GM23338 (cell line): ENCODE measurements around the gene TFAP2A. TPM values are rescaled to one million over a fixed set of nuclear protein-coding genes. Genes with fewer than 3 reads are reported as not detected.

Experiments used
- ATAC-seq: fragments of 200-7000 bp; cut with Tn5 transposase; 3 replicates; pipeline ENCODE4 v1.9.1; 2020
- DNase-seq: peaks from one replicate; pipeline ENCODE4 v3.0.0-alpha.2; 2015; ENCODE audit warnings: low spot score
- H2AFZ ChIP-seq: fragments of 200-600 bp; sonication (generic); 2 replicates; pipeline ENCODE4 v1.8.0; 2016; ENCODE audit warnings: antibody characterized with exemption, mild to moderate bottlenecking, moderate library complexity
- H3F3A ChIP-seq: fragments of 200-600 bp; sonication (generic); replicated peaks from 2 replicates; pipeline ENCODE4 v1.8.0; 2017; ENCODE audit warnings: antibody characterized with exemption, mixed run types, low read depth
- H3K27ac ChIP-seq: fragments of 200-600 bp; sonication (generic); 2 replicates; pipeline ENCODE4 v1.6.1; 2016; ENCODE audit warnings: low read depth
- H3K27me3 ChIP-seq: fragments of 200-600 bp; sonication (generic); 2 replicates; pipeline ENCODE4 v1.8.0; 2016; ENCODE audit warnings: mild to moderate bottlenecking, mixed run types, moderate library complexity; ENCODE audit not compliant: insufficient read depth
- H3K36me3 ChIP-seq: fragments of 200-600 bp; sonication (generic); 2 replicates; pipeline ENCODE4 v1.8.0; 2016; ENCODE audit warnings: mild to moderate bottlenecking; ENCODE audit not compliant: insufficient read depth
- H3K4me1 ChIP-seq: fragments of 200-600 bp; sonication (generic); 2 replicates; pipeline ENCODE4 v1.8.0; 2016; ENCODE audit warnings: mild to moderate bottlenecking, moderate library complexity; ENCODE audit not compliant: insufficient read depth
- H3K4me2 ChIP-seq: fragments of 200-600 bp; sonication (generic); 2 replicates; pipeline ENCODE4 v1.7.1; 2017; ENCODE audit warnings: mixed run types
- H3K4me3 ChIP-seq: fragments of 200-600 bp; sonication (generic); 2 replicates; pipeline ENCODE4 v1.6.1; 2016; ENCODE audit warnings: mixed run types
- H3K79me2 ChIP-seq: fragments of 200-600 bp; sonication (generic); replicated peaks from 2 replicates; pipeline ENCODE4 v1.8.0; 2017; ENCODE audit warnings: mild to moderate bottlenecking; ENCODE audit not compliant: insufficient read depth
- H3K9me2 ChIP-seq: fragments of 200-600 bp; sonication (generic); 2 replicates; pipeline ENCODE4 v1.8.0; 2017; ENCODE audit not compliant: insufficient read depth
- H4K20me1 ChIP-seq: fragments of 200-600 bp; sonication (generic); replicated peaks from 2 replicates; pipeline ENCODE4 v1.8.0; 2017; ENCODE audit warnings: mild to moderate bottlenecking; ENCODE audit not compliant: insufficient read depth
- H3K27ac Mint-ChIP-seq: 2 replicates; pipeline ENCODE4 v1.8.0; 2020; ENCODE audit warnings: inconsistent platforms, mild to moderate bottlenecking, moderate library complexity, mixed read lengths
- H3K27me3 Mint-ChIP-seq: 3 replicates; pipeline ENCODE4 v1.8.0; 2022; ENCODE audit warnings: low read depth, mild to moderate bottlenecking, moderate library complexity, mixed read lengths, inconsistent platforms; ENCODE audit not compliant: insufficient read depth, poor library complexity
- H3K36me3 Mint-ChIP-seq: 3 replicates; pipeline ENCODE4 v1.8.0; 2021; ENCODE audit warnings: low read depth, mild to moderate bottlenecking, inconsistent platforms, moderate library complexity, mixed read lengths
- H3K4me1 Mint-ChIP-seq: 3 replicates; pipeline ENCODE4 v1.8.0; 2020; ENCODE audit warnings: mild to moderate bottlenecking, inconsistent platforms, mixed read lengths
- H3K4me3 Mint-ChIP-seq: 3 replicates; pipeline ENCODE4 v1.8.0; 2021; ENCODE audit warnings: moderate library complexity, mild to moderate bottlenecking, inconsistent platforms, mixed read lengths
- H3K9me3 Mint-ChIP-seq: 3 replicates; pipeline ENCODE4 v1.8.0; 2020; ENCODE audit warnings: moderate library complexity, mild to moderate bottlenecking, inconsistent platforms, mixed read lengths
- EZH2 ChIP-seq: fragments of 200-600 bp; sonication (generic); IDR thresholded peaks from one replicate; pipeline ENCODE4 v1.8.0; 2017; ENCODE audit warnings: antibody characterized with exemption, mild to moderate bottlenecking, low read depth; ENCODE audit not compliant: unreplicated experiment
- EZH2phosphoT487 ChIP-seq: fragments of 200-600 bp; sonication (generic); IDR thresholded peaks from one replicate; pipeline ENCODE4 v1.8.1; 2018; ENCODE audit warnings: antibody characterized with exemption; ENCODE audit not compliant: unreplicated experiment
- JUNB ChIP-seq: IDR thresholded peaks from one replicate; pipeline ENCODE4 v1.6.1; 2016; ENCODE audit warnings: antibody characterized with exemption; ENCODE audit not compliant: unreplicated experiment
- NANOG ChIP-seq: IDR thresholded peaks from 2 replicates; pipeline ENCODE4 v1.6.1; 2016; ENCODE audit warnings: antibody characterized with exemption, borderline replicate concordance
- POLR2AphosphoS5 ChIP-seq: IDR thresholded peaks from 2 replicates; pipeline ENCODE4 v1.6.1; 2016; ENCODE audit warnings: antibody characterized with exemption, low read depth
- STAT1 ChIP-seq: IDR thresholded peaks from one replicate; pipeline ENCODE4 v1.6.1; 2016; ENCODE audit warnings: antibody characterized with exemption; ENCODE audit not compliant: unreplicated experiment
- ZNF114 ChIP-seq: fragments of 250-450 bp; sonication (Bioruptor Pico); IDR thresholded peaks from 2 replicates; pipeline ENCODE4 v1.5.0; 2020; ENCODE audit warnings: mild to moderate bottlenecking, moderate library complexity
- polyA plus RNA-seq: library from polyadenylated mRNA; unstranded; fragments of >200 nt; fragmentation: Nextera tagmentation; extraction: Ambion mirVana; gene quantifications from 2 replicates; pipeline ENCODE4 v1.2.1, GENCODE V29; 2016
- total RNA-seq: library from RNA; depleted of rRNA; stranded (reverse); fragments of >200 nt; shearing (Covaris generic); gene quantifications from 2 replicates; pipeline ENCODE4 v1.2.3, GENCODE V29; 2014
- TF ChIP-seq, protein P1 (sequence below), 2 experiments: fragments of 200-600 bp in 1 of 2; sonication (generic) in 1 of 2; conservative IDR thresholded peaks; 2 replicates each; pipeline versions ENCODE4 v1.5.1 to v1.6.1; 2016 to 2017; ENCODE audit warnings: antibody characterized with exemption in 2 of 2, low read depth in 2 of 2, mild to moderate bottlenecking in 2 of 2, moderate library complexity in 1 of 2
- TF ChIP-seq, protein P2 (sequence below): IDR thresholded peaks from 2 replicates; pipeline ENCODE4 v1.6.1; 2016; ENCODE audit warnings: antibody characterized with exemption
- TF ChIP-seq, protein P3 (sequence below): fragments of 250-450 bp; sonication (Bioruptor Pico); IDR thresholded peaks from 2 replicates; pipeline ENCODE4 v1.5.0; 2020; ENCODE audit warnings: mild to moderate bottlenecking, moderate library complexity

The TFAP2A gene
- total and polyA plus RNA-seq, 2 experiments from 2014 or later: not detected

DNA sequence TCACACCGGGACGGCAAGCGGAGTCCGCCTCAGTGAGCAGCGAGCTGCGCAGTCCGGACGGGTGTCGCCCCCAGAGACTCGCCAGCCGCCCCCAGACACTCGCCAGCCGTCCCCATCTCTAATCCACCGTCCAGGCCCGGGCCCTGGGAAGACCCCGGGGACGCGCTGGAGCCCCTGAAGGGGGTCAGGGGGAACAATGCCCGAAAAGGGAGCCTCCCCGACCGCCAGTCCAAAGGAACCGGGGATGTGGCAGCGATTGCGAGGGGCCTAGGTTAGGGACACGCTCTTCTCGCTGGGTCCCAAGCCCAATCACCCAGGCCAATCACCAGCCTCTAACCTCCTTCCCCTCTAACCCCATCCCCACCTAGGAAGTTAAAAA lies 33.1 kb downstream of the TFAP2A start:
- H3K9me2 ChIP-seq: no peaks in the 10 kb centered on the region
- Mint-ChIP-seq H3K27ac (no peak overlapping the region), H3K27me3 (peaks cover 77% of the 10 kb centered on the region), H3K9me3 (peaks cover 6% of the 10 kb centered on the region), H3K4me3 (peak overlapping the region; percentile 56), H3K4me1 (peaks cover 51% of the 10 kb centered on the region), H3K36me3 (no peaks in the 10 kb centered on the region; the same call in 2 of the 3 replicates)
- peaks cover 100% of the 10 kb centered on the region for H3K27me3 ChIP-seq
- peaks cover 48% of the 10 kb centered on the region for H3F3A ChIP-seq
- DNase-seq (peak; percentile 46), ATAC-seq (peak; percentile 6)
- H3K4me2 ChIP-seq: peak overlapping the region; percentile 82
- no peaks in the 10 kb centered on the region for H3K79me2 ChIP-seq
- no peaks in the 10 kb centered on the region; the same call in 1 of the 2 replicates for H3K36me3 ChIP-seq
- peak overlapping the region; percentile 56; the same call in 1 of the 2 replicates for H2AFZ ChIP-seq
- peaks cover 20% of the 10 kb centered on the region for H4K20me1 ChIP-seq
- H3K27ac ChIP-seq: no peak overlapping the region
- TF ChIP-seq NANOG: no peak
- no peak for TF ChIP-seq POLR2AphosphoS5
- no peak for TF ChIP-seq ZNF114 (CRISPR knock-in tag)
- TF ChIP-seq, protein P1, sequence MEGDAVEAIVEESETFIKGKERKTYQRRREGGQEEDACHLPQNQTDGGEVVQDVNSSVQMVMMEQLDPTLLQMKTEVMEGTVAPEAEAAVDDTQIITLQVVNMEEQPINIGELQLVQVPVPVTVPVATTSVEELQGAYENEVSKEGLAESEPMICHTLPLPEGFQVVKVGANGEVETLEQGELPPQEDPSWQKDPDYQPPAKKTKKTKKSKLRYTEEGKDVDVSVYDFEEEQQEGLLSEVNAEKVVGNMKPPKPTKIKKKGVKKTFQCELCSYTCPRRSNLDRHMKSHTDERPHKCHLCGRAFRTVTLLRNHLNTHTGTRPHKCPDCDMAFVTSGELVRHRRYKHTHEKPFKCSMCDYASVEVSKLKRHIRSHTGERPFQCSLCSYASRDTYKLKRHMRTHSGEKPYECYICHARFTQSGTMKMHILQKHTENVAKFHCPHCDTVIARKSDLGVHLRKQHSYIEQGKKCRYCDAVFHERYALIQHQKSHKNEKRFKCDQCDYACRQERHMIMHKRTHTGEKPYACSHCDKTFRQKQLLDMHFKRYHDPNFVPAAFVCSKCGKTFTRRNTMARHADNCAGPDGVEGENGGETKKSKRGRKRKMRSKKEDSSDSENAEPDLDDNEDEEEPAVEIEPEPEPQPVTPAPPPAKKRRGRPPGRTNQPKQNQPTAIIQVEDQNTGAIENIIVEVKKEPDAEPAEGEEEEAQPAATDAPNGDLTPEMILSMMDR (conservative IDR thresholded peaks at IDR 0.05; ENCODE audit: low read depth in 2 of 2): no peak
- TF ChIP-seq STAT1: no peak
- H3K4me1 ChIP-seq: peaks cover 57% of the 10 kb centered on the region
- peak overlapping the region; percentile 49 for H3K4me3 ChIP-seq

DNA sequence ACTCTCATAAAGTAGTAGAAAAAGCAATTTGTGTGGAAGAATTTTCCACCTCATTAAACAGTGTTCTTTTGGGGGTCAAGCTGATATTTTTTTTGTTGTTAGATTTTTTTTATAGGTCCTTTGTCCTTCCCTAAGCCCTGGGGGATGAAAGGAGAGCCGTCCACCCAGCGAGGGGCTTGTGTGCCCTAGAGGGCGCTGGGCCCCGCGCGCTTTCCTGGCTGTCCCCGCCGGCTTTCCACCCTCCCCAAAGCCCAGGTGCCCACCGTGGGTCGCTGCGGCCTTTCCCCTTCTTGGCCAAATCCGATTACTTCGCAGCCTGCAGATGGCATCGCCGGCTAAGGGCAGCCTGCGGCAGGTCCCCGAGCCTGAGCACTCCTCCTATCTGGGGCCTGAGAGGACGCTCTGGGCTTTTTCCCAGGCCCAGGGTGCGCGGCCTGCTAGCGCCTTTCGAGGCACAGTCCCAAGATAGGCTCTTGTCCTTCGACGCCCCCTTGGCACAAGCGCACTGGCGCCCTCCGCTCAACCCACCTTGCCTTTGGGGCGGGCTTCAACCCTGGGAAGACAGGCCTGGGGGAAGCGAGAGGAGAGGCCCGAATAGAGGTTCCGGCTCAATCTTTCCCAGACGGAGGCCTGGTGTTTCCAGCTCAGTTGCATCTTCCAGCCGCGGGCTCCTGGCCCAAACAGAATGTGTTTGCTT lies 33.6 kb downstream of the TFAP2A start:
- Histone ChIP-seq H3K36me3 (no peaks in the 10 kb centered on the region; the same call in 1 of the 2 replicates), H3F3A (peaks cover 42% of the 10 kb centered on the region), H3K9me2 (no peaks in the 10 kb centered on the region), H3K79me2 (no peaks in the 10 kb centered on the region), H3K4me2 (peak overlapping the region; percentile 82), H3K27me3 (peaks cover 98% of the 10 kb centered on the region), H3K27ac (no peak overlapping the region), H2AFZ (peak overlapping the region; percentile 56; the same call in 1 of the 2 replicates), H4K20me1 (peaks cover 20% of the 10 kb centered on the region), H3K4me3 (peak overlapping the region; percentile 49), H3K4me1 (peaks cover 52% of the 10 kb centered on the region)
- H3K4me1 Mint-ChIP-seq: peaks cover 45% of the 10 kb centered on the region
- peaks cover 73% of the 10 kb centered on the region for H3K27me3 Mint-ChIP-seq
- H3K9me3 Mint-ChIP-seq: peaks cover 6% of the 10 kb centered on the region
- ATAC-seq: peak; percentile 71
- H3K27ac Mint-ChIP-seq: no peak overlapping the region
- no peaks in the 10 kb centered on the region; the same call in 2 of the 3 replicates for H3K36me3 Mint-ChIP-seq
- peak; percentile 80 for DNase-seq
- H3K4me3 Mint-ChIP-seq: peak overlapping the region; percentile 53
- TF ChIP-seq, protein P2, sequence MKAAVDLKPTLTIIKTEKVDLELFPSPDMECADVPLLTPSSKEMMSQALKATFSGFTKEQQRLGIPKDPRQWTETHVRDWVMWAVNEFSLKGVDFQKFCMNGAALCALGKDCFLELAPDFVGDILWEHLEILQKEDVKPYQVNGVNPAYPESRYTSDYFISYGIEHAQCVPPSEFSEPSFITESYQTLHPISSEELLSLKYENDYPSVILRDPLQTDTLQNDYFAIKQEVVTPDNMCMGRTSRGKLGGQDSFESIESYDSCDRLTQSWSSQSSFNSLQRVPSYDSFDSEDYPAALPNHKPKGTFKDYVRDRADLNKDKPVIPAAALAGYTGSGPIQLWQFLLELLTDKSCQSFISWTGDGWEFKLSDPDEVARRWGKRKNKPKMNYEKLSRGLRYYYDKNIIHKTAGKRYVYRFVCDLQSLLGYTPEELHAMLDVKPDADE: no peak
- TF ChIP-seq JUNB: no peak
- peak; percentile 75 for TF ChIP-seq EZH2phosphoT487
- TF ChIP-seq EZH2: peak; percentile 19
- TF ChIP-seq POLR2AphosphoS5: no peak
- no peak for TF ChIP-seq NANOG
- no peak for TF ChIP-seq ZNF114 (CRISPR knock-in tag)
- TF ChIP-seq, protein P3, sequence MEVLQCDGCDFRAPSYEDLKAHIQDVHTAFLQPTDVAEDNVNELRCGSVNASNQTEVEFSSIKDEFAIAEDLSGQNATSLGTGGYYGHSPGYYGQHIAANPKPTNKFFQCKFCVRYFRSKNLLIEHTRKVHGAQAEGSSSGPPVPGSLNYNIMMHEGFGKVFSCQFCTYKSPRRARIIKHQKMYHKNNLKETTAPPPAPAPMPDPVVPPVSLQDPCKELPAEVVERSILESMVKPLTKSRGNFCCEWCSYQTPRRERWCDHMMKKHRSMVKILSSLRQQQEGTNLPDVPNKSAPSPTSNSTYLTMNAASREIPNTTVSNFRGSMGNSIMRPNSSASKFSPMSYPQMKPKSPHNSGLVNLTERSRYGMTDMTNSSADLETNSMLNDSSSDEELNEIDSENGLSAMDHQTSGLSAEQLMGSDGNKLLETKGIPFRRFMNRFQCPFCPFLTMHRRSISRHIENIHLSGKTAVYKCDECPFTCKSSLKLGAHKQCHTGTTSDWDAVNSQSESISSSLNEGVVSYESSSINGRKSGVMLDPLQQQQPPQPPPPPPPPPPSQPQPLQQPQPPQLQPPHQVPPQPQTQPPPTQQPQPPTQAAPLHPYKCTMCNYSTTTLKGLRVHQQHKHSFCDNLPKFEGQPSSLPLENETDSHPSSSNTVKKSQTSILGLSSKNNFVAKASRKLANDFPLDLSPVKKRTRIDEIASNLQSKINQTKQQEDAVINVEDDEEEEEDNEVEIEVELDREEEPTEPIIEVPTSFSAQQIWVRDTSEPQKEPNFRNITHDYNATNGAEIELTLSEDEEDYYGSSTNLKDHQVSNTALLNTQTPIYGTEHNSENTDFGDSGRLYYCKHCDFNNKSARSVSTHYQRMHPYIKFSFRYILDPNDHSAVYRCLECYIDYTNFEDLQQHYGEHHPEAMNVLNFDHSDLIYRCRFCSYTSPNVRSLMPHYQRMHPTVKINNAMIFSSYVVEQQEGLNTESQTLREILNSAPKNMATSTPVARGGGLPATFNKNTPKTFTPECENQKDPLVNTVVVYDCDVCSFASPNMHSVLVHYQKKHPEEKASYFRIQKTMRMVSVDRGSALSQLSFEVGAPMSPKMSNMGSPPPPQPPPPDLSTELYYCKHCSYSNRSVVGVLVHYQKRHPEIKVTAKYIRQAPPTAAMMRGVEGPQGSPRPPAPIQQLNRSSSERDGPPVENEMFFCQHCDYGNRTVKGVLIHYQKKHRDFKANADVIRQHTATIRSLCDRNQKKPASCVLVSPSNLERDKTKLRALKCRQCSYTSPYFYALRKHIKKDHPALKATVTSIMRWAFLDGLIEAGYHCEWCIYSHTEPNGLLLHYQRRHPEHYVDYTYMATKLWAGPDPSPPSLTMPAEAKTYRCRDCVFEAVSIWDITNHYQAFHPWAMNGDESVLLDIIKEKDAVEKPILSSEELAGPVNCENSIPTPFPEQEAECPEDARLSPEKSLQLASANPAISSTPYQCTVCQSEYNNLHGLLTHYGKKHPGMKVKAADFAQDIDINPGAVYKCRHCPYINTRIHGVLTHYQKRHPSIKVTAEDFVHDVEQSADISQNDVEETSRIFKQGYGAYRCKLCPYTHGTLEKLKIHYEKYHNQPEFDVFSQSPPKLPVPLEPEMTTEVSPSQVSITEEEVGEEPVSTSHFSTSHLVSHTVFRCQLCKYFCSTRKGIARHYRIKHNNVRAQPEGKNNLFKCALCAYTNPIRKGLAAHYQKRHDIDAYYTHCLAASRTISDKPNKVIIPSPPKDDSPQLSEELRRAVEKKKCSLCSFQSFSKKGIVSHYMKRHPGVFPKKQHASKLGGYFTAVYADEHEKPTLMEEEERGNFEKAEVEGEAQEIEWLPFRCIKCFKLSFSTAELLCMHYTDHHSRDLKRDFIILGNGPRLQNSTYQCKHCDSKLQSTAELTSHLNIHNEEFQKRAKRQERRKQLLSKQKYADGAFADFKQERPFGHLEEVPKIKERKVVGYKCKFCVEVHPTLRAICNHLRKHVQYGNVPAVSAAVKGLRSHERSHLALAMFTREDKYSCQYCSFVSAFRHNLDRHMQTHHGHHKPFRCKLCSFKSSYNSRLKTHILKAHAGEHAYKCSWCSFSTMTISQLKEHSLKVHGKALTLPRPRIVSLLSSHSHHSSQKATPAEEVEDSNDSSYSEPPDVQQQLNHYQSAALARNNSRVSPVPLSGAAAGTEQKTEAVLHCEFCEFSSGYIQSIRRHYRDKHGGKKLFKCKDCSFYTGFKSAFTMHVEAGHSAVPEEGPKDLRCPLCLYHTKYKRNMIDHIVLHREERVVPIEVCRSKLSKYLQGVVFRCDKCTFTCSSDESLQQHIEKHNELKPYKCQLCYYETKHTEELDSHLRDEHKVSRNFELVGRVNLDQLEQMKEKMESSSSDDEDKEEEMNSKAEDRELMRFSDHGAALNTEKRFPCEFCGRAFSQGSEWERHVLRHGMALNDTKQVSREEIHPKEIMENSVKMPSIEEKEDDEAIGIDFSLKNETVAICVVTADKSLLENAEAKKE (CRISPR knock-in tag): no peak
